Activated CD4-positive, alpha-beta T cell treated with anti-CD3 and anti-CD28 coated beads, Interleukin-2, amount 10 ng/mL, durations not matched to agents 24 days and 14 days (primary cell): Measurements from ENCODE around the gene GNG11. TPM values are rescaled to one million over a fixed set of nuclear protein-coding genes. Genes with fewer than 3 reads are reported as not detected.

Experiments
- DNase-seq: peaks from one replicate; pipeline ENCODE4 v3.0.0; 2022
- H3K27ac Mint-ChIP-seq: one replicate; pipeline ENCODE4 v1.8.0; 2022; ENCODE audit warnings: mild to moderate bottlenecking, mixed read lengths
- H3K27me3 Mint-ChIP-seq: one replicate; pipeline ENCODE4 v1.8.0; 2022; ENCODE audit warnings: mixed read lengths
- H3K36me3 Mint-ChIP-seq: one replicate; pipeline ENCODE4 v1.8.0; 2022; ENCODE audit warnings: low read depth, mild to moderate bottlenecking, mixed read lengths
- H3K4me1 Mint-ChIP-seq: one replicate; pipeline ENCODE4 v1.8.0; 2021; ENCODE audit warnings: mixed read lengths
- H3K4me3 Mint-ChIP-seq: one replicate; pipeline ENCODE4 v1.8.0; 2022; ENCODE audit warnings: mild to moderate bottlenecking, moderate library complexity, mixed read lengths
- H3K9me3 Mint-ChIP-seq: one replicate; pipeline ENCODE4 v1.8.0; 2021; ENCODE audit warnings: mixed read lengths
- intact Hi-C: fragments of 100-400 bp; cut with micrococcal nuclease; formaldehyde crosslinking; loops from one replicate; pipeline ENCODE4 v1.15.1; 2023
- total RNA-seq: library from RNA; stranded (reverse); gene quantifications from 2 replicates; pipeline ENCODE4 v1.2.3, GENCODE V29; 2022

GNG11 gene
- not detected in 2 replicates for total RNA-seq

DNA sequence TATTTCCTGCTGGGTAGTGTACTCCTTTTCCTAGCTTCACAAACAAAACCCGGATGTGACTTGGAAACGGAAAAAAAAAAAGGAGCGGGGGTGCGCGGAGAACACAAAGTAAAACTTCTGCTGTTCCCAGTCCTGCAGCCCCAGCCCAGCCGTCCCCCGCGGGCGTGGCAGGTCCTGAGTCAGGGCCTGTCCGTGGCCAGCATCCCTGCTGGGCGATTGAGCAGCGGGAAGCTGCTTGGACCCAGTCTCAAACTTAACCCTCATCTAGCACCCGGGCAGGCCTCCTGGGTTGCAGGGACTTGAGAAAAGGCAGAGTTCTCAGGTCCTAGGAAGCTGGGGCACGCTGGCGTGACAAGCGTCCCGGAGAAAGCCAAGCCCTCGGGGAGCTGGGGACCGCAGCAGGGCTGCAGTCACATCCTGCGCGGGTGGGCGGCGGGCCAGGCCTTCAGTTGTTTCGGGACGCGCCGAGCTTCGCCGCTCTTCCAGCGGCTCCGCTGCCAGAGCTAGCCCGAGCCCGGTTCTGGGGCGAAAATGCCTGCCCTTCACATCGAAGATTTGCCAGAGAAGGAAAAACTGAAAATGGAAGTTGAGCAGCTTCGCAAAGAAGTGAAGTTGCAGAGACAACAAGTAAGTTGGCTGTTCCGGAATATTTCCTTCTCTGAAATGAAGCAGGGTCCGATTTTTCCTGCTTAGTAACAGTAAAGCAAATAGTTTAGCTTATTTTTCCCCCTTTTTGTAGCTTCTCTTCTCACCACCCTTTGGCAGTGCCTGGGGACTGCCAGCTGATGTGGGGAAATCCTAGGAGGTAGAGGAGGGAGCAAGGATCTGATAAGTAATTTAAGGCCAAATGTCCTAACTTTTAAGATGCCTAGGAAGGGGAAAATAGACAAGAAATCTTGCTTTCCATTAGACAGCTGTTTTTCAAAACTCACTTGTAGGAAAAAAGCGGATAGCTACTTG is at the start of gene GNG11:
Gene GNG11, plus strand, starts transcription at position 129 of the 960 bp plus-strand sequence. Its CDS starts 403 bp downstream, at position 532.
- peaks cover 30% of the 10 kb centered on the region for H3K27me3 Mint-ChIP-seq

DNA sequence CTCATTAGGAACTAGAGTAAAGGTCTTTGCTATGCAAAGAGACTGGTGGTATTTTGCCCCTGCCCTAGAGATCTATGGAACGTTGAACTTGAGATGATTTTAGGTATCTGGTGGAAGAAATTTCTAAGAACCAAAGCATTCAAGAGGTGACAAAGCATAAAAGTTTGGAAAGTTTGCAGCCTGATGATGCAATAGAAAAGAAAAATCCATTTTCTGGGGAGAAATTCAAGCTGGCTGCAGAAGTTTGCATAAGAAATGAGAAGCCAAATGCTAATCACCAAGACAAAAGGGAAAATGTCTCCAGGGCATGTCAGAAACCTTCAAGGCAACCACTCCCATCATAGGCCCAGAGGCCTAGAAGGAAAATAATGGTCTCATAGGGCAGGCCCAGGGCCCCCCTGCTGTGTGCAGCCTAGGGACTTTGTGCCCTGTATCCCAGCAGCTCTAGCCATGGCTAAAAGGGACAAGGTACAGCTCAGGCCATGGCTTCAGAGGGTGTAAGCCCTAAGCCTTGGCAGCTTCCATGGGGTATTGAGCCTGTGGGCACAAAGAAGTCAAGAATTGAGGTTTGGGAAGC is 47.4 kb upstream of the GNG11 start:
- no peak overlapping the region for H3K27ac Mint-ChIP-seq
- no peak overlapping the region for H3K4me3 Mint-ChIP-seq
- no peaks in the 10 kb centered on the region for H3K27me3 Mint-ChIP-seq
- H3K36me3 Mint-ChIP-seq, result no peaks in the 10 kb centered on the region
- H3K4me1 Mint-ChIP-seq, result no peaks in the 10 kb centered on the region
- H3K9me3 Mint-ChIP-seq, result no peaks in the 10 kb centered on the region
- DNase-seq, result no peak
- intact Hi-C loops, result no loop called here

More for the DNA sequence above, at the start of gene GNG11:
- H3K9me3 Mint-ChIP-seq, result no peaks in the 10 kb centered on the region
- no peaks in the 10 kb centered on the region for H3K36me3 Mint-ChIP-seq
- H3K27ac Mint-ChIP-seq, result no peak within 1 kb of the TSS
- DNase-seq, result peak; percentile 73
- intact Hi-C loops, result no loop called here
- peaks cover 2% of the 10 kb centered on the region for H3K4me1 Mint-ChIP-seq
- peak within 1 kb of the TSS; percentile 73 for H3K4me3 Mint-ChIP-seq

DNA sequence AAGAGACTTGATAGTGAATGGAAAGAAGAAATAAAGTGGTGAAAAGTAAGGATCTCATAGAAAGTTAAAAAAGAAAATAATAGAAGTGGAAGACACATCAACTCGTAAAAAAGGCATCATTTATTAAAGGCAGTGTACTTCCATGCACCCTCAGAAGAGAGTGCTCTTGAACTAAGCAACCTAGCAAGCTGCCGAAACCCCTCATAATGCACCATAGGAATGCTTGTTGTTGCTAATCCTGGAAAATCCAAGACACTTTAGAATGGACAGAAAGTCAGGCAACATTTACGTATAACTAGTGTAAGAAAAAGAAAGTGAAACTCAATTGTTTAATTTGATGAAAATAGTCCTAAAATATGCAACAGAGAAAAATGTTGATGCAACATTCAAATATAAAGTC is 43.8 kb upstream of the GNG11 start:
- intact Hi-C loops, result no loop called here
- no peaks in the 10 kb centered on the region for H3K27me3 Mint-ChIP-seq
- no peaks in the 10 kb centered on the region for H3K4me1 Mint-ChIP-seq
- DNase-seq, result no peak
- no peaks in the 10 kb centered on the region for H3K9me3 Mint-ChIP-seq
- H3K4me3 Mint-ChIP-seq, result no peak overlapping the region
- no peaks in the 10 kb centered on the region for H3K36me3 Mint-ChIP-seq
- H3K27ac Mint-ChIP-seq, result no peak overlapping the region

DNA sequence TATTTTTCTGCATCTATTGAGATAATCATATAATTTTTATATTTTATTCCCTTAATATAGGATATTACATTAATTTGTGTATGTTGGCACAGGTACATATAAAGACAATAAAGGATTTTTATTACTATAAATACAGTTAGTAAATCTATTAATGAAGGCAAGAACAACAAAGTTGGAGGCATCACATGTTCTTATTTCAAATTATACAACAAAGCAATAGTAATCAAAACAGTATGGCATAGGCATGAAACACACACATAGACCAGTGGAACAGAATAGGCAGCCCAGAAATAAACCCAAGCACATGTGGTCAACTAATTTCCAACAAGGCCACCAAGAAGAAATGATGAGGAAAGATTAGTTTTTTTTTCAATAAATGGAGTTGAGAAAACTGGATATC is 42.2 kb upstream of the GNG11 start:
- no peaks in the 10 kb centered on the region for H3K36me3 Mint-ChIP-seq

DNA sequence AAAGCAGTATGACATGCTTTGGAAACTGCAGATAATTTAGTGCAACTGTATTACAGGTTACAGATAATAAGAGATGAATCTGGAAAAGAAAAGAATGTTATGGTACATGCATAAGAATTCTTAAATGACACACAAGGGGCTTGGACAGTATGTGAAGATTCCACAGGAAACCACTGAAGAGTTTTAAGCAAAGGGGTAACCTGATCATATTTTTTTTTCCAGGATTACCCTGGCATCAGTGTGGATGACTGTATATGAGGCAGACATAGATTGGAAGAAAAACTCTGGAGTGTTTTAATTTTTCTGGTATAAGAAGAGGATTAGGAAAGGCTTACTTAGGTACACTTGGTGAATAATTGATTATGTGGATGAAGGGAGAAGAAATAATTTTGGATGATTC is 39.1 kb upstream of the GNG11 start:
- H3K27ac Mint-ChIP-seq, result no peak overlapping the region
- DNase-seq, result no peak
- no peaks in the 10 kb centered on the region for H3K9me3 Mint-ChIP-seq
- H3K36me3 Mint-ChIP-seq, result no peaks in the 10 kb centered on the region
- no peak overlapping the region for H3K4me3 Mint-ChIP-seq
- peaks cover 2% of the 10 kb centered on the region for H3K27me3 Mint-ChIP-seq
- H3K4me1 Mint-ChIP-seq, result no peaks in the 10 kb centered on the region
- intact Hi-C loops, result no loop called here

More for the DNA sequence above, 42.2 kb upstream of the GNG11 start:
- no peak overlapping the region for H3K4me3 Mint-ChIP-seq
- no peaks in the 10 kb centered on the region for H3K4me1 Mint-ChIP-seq
- H3K9me3 Mint-ChIP-seq, result no peaks in the 10 kb centered on the region
- H3K27me3 Mint-ChIP-seq, result peaks cover 2% of the 10 kb centered on the region
- DNase-seq, result no peak
- no peak overlapping the region for H3K27ac Mint-ChIP-seq
- intact Hi-C loops, result no loop called here

DNA sequence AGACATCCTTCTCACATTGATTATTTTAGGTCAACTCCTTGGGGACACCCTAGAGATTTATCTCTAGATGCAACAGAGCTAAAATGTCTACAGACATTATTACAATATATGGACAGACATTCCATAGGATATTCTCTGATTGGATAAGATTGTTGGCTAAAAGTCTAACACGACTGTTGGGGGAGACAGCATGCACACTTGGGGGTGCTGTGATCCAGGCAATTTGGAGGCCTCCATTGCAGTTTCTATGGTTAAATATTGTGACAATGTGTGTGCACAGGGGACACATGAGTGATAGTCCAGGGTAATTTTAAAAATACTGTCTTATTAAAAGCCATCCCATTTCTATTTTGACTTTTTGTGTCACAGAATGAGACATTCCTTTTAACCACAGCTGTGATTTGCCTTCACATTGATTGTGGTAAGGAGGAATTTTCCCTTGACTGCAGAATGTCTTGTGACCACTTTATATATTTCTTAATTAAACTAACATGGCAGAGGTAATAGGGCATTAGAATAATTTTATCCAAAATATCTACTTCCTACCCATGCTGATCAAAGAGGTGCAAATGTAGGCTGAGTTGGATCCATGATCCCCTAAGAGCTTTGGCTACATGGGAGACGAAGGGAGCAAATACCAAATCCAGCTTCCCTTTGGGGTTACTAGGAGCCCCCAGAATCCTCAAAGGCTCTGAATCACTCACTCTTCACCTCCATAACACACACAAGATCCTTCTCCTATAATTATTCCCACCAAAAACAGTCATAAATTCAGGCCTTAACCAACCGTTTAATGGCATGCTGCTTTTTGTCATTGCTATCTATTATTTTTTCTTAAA is 38.2 kb upstream of the GNG11 start:
- intact Hi-C loops, result no loop called here
- no peaks in the 10 kb centered on the region for H3K9me3 Mint-ChIP-seq
- DNase-seq, result no peak
- no peak overlapping the region for H3K4me3 Mint-ChIP-seq
- no peaks in the 10 kb centered on the region for H3K36me3 Mint-ChIP-seq
- no peak overlapping the region for H3K27ac Mint-ChIP-seq
- H3K27me3 Mint-ChIP-seq, result peaks cover 8% of the 10 kb centered on the region
- no peaks in the 10 kb centered on the region for H3K4me1 Mint-ChIP-seq

DNA sequence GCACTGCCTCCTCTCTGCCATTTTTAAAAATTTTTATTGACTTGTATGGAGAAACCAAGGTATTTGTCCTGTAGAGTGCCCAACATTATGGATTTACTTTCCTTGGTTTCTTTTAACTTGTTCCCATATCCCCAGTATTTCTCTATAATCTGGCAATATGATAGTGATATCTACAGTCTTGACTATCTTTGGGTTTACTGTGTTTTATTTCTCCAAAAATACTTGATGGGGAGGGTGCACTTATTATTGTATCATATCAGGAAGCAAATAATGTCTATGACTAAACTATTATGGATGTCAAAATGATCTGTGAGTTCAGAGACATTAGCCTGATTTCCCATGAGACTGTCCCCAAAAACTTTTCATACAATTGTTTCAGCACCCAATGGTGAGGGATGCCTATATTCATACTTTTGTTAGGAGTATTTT is 37.6 kb upstream of the GNG11 start:
- DNase-seq, result no peak
- Mint-ChIP-seq H3K4me3 (no peak overlapping the region), H3K27ac (no peak overlapping the region), H3K36me3 (no peaks in the 10 kb centered on the region), H3K9me3 (no peaks in the 10 kb centered on the region), H3K4me1 (no peaks in the 10 kb centered on the region), H3K27me3 (peaks cover 12% of the 10 kb centered on the region)
- intact Hi-C loops, result no loop called here

DNA sequence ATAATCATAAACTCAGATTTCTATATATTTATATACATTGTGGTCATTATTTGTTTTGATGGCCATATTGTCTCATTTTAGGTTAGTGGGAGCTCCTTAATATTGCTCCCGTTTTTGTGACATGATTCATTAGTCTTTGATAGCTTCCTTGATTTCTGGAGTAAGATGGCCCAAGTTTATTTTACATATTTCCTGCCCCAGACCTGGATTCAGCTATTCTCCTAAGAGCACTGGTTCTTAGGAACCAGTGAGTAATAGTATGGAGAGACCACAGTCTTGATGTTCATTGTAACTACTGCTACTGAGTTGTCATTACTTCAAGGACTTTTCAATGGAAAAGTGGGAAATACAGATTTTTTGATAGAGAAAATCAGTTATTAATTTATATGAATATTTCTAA is 37.0 kb upstream of the GNG11 start:
- H3K4me1 Mint-ChIP-seq, result peaks cover under 1% of the 10 kb centered on the region

DNA sequence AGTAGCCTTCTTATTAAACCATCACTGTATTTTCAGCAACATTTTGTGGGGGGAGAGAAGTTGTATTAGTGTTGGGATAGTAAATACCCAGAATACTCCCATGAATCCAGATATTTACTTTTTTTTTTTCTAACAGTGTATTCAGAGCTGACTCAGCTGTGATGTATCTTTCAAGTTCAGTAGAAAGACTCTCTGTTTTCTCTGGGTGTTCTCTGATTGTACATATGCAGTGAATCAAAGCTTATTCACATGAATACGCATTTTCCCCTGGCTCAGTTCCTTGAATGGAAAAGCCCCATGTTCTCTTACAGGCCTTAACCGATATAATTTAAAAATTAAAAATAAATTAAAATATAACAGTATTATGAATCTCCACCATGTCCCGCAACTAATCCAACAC is 32.3 kb upstream of the GNG11 start:
- H3K4me3 Mint-ChIP-seq, result no peak overlapping the region

More for the DNA sequence above, 37.0 kb upstream of the GNG11 start:
- DNase-seq, result no peak
- H3K36me3 Mint-ChIP-seq, result no peaks in the 10 kb centered on the region
- H3K27ac Mint-ChIP-seq, result no peak overlapping the region
- H3K9me3 Mint-ChIP-seq, result no peaks in the 10 kb centered on the region
- H3K27me3 Mint-ChIP-seq, result peaks cover 18% of the 10 kb centered on the region
- H3K4me3 Mint-ChIP-seq, result no peak overlapping the region
- intact Hi-C loops, result no loop called here

DNA sequence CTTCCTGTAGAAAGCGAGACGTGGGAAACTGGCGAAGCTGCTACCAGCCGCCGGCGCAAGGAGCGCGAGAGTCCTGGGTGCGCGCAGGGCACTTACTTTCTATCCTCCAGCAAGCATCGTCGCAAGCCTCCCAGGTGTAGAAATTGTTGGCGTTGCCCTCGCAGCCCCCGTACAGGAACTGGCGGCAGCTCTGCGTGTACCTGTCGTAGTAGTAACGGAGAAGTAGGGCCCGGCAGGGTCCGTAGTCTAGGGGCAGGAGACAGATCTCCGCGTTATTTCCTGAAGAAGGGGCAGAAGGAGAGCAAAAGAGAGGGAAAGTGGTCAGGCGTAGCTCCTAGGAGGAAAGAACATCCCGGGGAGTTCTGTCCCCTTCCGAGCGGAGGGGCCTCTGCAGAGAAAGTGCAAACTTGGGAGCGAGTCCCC is 31.5 kb upstream of the GNG11 start:
- peak; percentile 58 for DNase-seq
- H3K9me3 Mint-ChIP-seq, result no peaks in the 10 kb centered on the region
- H3K27me3 Mint-ChIP-seq, result peaks cover 51% of the 10 kb centered on the region
- peak overlapping the region; percentile 75 for H3K4me3 Mint-ChIP-seq
- H3K27ac Mint-ChIP-seq, result no peak overlapping the region
- H3K4me1 Mint-ChIP-seq, result peaks cover 8% of the 10 kb centered on the region
- no peaks in the 10 kb centered on the region for H3K36me3 Mint-ChIP-seq
- intact Hi-C loops, result no loop called here

More for the DNA sequence above, 32.3 kb upstream of the GNG11 start:
- no peaks in the 10 kb centered on the region for H3K36me3 Mint-ChIP-seq
- DNase-seq, result no peak
- H3K4me1 Mint-ChIP-seq, result peaks cover 8% of the 10 kb centered on the region
- peaks cover 51% of the 10 kb centered on the region for H3K27me3 Mint-ChIP-seq
- intact Hi-C loops, result no loop called here
- no peaks in the 10 kb centered on the region for H3K9me3 Mint-ChIP-seq
- H3K27ac Mint-ChIP-seq, result no peak overlapping the region

DNA sequence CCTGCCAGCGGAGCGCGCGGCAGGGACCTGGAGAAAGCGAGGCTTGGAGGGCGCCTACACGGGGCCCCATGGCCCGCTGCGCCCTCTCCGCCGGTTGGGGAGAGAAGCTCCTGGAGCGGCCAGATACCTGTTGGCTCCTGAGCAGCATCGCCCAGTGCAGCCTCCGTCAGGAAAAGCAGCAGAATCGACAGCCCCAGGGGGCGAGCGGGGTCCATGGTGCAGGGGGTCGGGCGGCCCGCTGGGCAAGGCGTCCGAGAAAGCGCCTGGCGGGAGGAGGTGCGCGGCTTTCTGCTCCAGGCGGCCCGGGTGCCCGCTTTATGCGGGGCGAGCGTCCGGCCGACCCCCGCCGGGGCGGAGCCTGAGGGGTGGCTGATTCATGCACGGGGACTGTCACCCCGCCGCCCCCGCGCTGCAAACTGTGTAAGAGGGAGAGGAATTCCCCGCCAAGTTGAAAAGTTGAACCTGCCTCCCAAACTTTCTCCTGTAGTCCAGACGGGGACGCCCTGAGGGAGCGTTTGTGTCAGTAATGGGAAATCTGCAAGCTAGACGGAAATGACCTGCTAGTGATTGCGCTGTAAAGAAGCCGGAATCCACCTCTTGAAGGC is 31.0 kb upstream of the GNG11 start, which contains the start of gene TFPI2:
Gene TFPI2, minus strand, starts transcription at position 290 of the 605 bp plus-strand sequence. Its CDS starts 75 bp downstream, at position 215.
- Mint-ChIP-seq H3K4me1 (peaks cover 8% of the 10 kb centered on the region), H3K9me3 (no peaks in the 10 kb centered on the region), H3K27me3 (peaks cover 51% of the 10 kb centered on the region), H3K4me3 (peak within 1 kb of the TSS; percentile 75), H3K36me3 (no peaks in the 10 kb centered on the region), H3K27ac (no peak within 1 kb of the TSS)
- DNase-seq, result peak; percentile 56
- intact Hi-C loops, result no loop called here

DNA sequence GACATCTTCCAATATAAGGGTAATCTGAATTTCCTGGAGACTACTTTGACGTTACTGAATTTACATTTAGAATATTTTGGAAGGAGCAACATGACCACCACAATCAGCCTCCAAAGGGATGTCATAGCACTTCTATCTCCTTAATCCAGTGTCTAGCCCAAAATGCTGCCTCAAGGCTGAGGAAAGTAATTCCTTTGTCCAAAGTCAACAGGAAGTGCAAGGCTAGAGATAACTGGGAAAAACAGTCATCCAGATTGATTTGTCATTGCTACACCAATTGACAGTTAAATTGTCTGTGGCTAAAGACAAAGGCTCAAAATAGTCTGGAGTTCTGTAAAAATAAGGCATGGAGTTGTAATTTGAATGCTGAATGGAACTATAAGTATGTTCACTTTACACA is 27.1 kb upstream of the GNG11 start:
- Mint-ChIP-seq H3K27me3 (peaks cover 42% of the 10 kb centered on the region), H3K9me3 (no peaks in the 10 kb centered on the region), H3K4me3 (no peak overlapping the region), H3K36me3 (no peaks in the 10 kb centered on the region), H3K4me1 (peaks cover 8% of the 10 kb centered on the region), H3K27ac (no peak overlapping the region)
- intact Hi-C loops, result no loop called here
- DNase-seq, result no peak

DNA sequence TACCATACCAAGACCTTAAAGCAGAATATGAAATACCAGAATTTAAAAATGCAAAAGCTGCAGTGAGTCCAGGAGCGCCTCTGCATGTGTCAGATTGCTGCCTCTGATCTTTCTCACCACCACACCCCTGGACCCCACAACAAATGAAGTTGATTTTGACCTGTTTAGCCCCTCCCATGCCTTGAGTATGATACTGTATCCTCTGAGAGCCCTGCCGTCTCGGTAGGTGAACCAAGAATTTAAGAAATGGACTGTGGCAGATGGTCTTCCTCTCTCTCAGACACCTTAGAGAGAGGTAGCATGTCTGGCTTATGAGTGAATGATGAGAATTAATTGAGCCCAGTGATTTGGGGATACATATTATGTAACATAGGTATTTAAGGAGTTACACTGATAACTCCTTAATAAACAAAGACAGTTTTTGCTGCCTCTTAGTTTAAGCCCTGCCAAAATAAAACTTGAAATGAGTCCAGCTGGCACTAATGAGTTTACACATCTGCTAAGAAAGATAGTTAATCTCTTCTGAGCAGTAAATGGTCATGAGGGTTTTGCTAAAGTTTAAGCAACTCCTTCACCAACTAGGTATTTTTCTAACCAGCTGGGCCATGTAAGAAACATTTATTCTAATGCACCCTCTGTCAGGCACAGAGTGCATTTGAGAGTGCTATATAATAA is 26.4 kb upstream of the GNG11 start:
- Mint-ChIP-seq H3K9me3 (no peaks in the 10 kb centered on the region), H3K27ac (no peak overlapping the region), H3K36me3 (no peaks in the 10 kb centered on the region), H3K27me3 (peaks cover 35% of the 10 kb centered on the region), H3K4me3 (no peak overlapping the region), H3K4me1 (peaks cover 4% of the 10 kb centered on the region)
- DNase-seq, result no peak
- intact Hi-C loops, result no loop called here
